Measurements from ENCODE around the gene HIVEP1. TPM values are rescaled to one million over a fixed set of nuclear protein-coding genes. Genes with fewer than 3 reads are reported as not detected.

Gene HIVEP1
- total RNA-seq, 1 donor from 2014 or later, result 37.1 TPM

- Mint-ChIP-seq H3K27me3 (ENCODE audit: unreplicated experiment) (no peaks in the 10 kb centered on the region), H3K4me1 (ENCODE audit: low read depth, unreplicated experiment) (peaks cover 3% of the 10 kb centered on the region), H3K36me3 (ENCODE audit: unreplicated experiment) (no peaks in the 10 kb centered on the region), H3K27ac (ENCODE audit: unreplicated experiment) (no peak overlapping the region), H3K4me3 (ENCODE audit: unreplicated experiment) (no peak overlapping the region), H3K9me3 (ENCODE audit: unreplicated experiment) (peaks cover 1% of the 10 kb centered on the region)
- no peak for TF ChIP-seq CTCF (IDR thresholded peaks at IDR 0.05; ENCODE audit: partially characterized antibody, unreplicated experiment)
- DNase-seq, result no peak
Measured at GRCh38 chr6:12160326-12160725, 148.2 kb downstream of the HIVEP1 start.

- H3K4me3 Mint-ChIP-seq (ENCODE audit: unreplicated experiment), result no peak overlapping the region
- H3K9me3 Mint-ChIP-seq (ENCODE audit: unreplicated experiment), result peaks cover 1% of the 10 kb centered on the region
- H3K27ac Mint-ChIP-seq (ENCODE audit: unreplicated experiment), result no peak overlapping the region
- H3K27me3 Mint-ChIP-seq (ENCODE audit: unreplicated experiment), result no peaks in the 10 kb centered on the region
- no peaks in the 10 kb centered on the region for H3K36me3 Mint-ChIP-seq (ENCODE audit: unreplicated experiment)
- no peak for DNase-seq
- no peak for TF ChIP-seq CTCF (IDR thresholded peaks at IDR 0.05; ENCODE audit: partially characterized antibody, unreplicated experiment)
- H3K4me1 Mint-ChIP-seq (ENCODE audit: low read depth, unreplicated experiment), result peaks cover 3% of the 10 kb centered on the region
Measured at GRCh38 chr6:12162213-12162612, 150.1 kb downstream of the HIVEP1 start.

DNA sequence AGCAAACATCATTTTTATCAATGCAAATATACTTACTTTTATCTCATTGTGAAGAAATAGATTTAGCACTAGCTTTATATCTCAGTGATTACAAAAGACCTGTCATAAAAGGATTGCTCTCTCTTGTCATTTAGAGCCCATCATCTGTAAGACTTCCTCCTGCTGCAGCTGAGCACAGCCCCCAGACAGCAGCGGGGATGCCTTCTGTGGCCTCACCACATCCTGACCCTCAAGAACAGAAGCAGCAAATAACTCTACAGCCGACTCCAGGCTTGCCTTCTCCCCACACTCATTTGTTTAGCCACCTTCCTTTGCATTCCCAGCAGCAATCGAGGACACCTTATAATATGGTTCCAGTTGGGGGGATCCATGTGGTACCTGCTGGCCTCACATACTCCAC lies 151.0 kb downstream of the HIVEP1 start:
- H3K9me3 Mint-ChIP-seq (ENCODE audit: unreplicated experiment), result peaks cover 1% of the 10 kb centered on the region
- no peak for DNase-seq
- no peak for TF ChIP-seq CTCF (IDR thresholded peaks at IDR 0.05; ENCODE audit: partially characterized antibody, unreplicated experiment)
- no peaks in the 10 kb centered on the region for H3K36me3 Mint-ChIP-seq (ENCODE audit: unreplicated experiment)
- no peak overlapping the region for H3K4me3 Mint-ChIP-seq (ENCODE audit: unreplicated experiment)
- no peaks in the 10 kb centered on the region for H3K27me3 Mint-ChIP-seq (ENCODE audit: unreplicated experiment)
- H3K4me1 Mint-ChIP-seq (ENCODE audit: low read depth, unreplicated experiment), result peaks cover 3% of the 10 kb centered on the region
- no peak overlapping the region for H3K27ac Mint-ChIP-seq (ENCODE audit: unreplicated experiment)

GRCh38 chr6:12163744-12164507 lies 151.8 kb downstream of the HIVEP1 start:
- Mint-ChIP-seq H3K4me1 (ENCODE audit: low read depth, unreplicated experiment) (peaks cover 3% of the 10 kb centered on the region), H3K9me3 (ENCODE audit: unreplicated experiment) (no peaks in the 10 kb centered on the region), H3K27ac (ENCODE audit: unreplicated experiment) (no peak overlapping the region), H3K27me3 (ENCODE audit: unreplicated experiment) (no peaks in the 10 kb centered on the region), H3K36me3 (ENCODE audit: unreplicated experiment) (no peaks in the 10 kb centered on the region), H3K4me3 (ENCODE audit: unreplicated experiment) (no peak overlapping the region)
- no peak for TF ChIP-seq CTCF (IDR thresholded peaks at IDR 0.05; ENCODE audit: partially characterized antibody, unreplicated experiment)
- no peak for DNase-seq

DNA sequence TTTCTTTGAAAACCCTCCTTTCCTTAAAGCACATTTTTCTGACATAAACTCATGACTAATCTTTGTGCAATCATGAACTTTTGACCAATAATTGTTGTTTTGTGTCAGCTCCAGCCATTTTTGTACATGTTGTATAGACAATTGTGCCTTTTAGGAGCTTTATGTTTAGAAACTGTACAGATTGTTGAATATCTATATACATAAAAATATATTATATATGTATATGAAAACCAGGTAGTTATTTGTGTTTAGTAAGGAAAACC lies 152.3 kb downstream of the HIVEP1 start:
- H3K4me3 Mint-ChIP-seq (ENCODE audit: unreplicated experiment), result no peak overlapping the region
- no peaks in the 10 kb centered on the region for H3K9me3 Mint-ChIP-seq (ENCODE audit: unreplicated experiment)

More for the DNA sequence above, 152.3 kb downstream of the HIVEP1 start:
- H3K27me3 Mint-ChIP-seq (ENCODE audit: unreplicated experiment), result no peaks in the 10 kb centered on the region
- H3K27ac Mint-ChIP-seq (ENCODE audit: unreplicated experiment), result no peak overlapping the region
- no peak for DNase-seq
- TF ChIP-seq CTCF (IDR thresholded peaks at IDR 0.05; ENCODE audit: partially characterized antibody, unreplicated experiment), result no peak
- peaks cover 3% of the 10 kb centered on the region for H3K4me1 Mint-ChIP-seq (ENCODE audit: low read depth, unreplicated experiment)
- H3K36me3 Mint-ChIP-seq (ENCODE audit: unreplicated experiment), result no peaks in the 10 kb centered on the region
